Calu3 (cell line): ENCODE measurements around the gene FOXN3. TPM values are rescaled to one million over a fixed set of nuclear protein-coding genes. Genes with fewer than 3 reads are reported as not detected.

Experiments
- BruUV-seq: library from RNA; stranded (reverse); fragments of 400-500 nt; replicated peaks from 2 replicates; lab custom pipeline; 2021; lab: Mats Ljungman, UMichigan
- CTCF ChIA-PET: fragments of 300-600 bp; sonication (Branson Sonifier 250); formaldehyde crosslinking; loops from one replicate; lab custom pipeline; 2022; ENCODE audit warnings: antibody characterized with exemption; lab: Charles Lee
- DNase-seq: peaks from one replicate; pipeline ENCODE4 v3.0.0; 2022
- H3K27ac Mint-ChIP-seq: one replicate; pipeline ENCODE4 v1.8.0; 2022; ENCODE audit warnings: mixed read lengths; ENCODE audit not compliant: unreplicated experiment
- H3K27me3 Mint-ChIP-seq: one replicate; pipeline ENCODE4 v1.8.0; 2022; ENCODE audit warnings: mixed read lengths; ENCODE audit not compliant: unreplicated experiment
- H3K36me3 Mint-ChIP-seq: one replicate; pipeline ENCODE4 v1.8.0; 2022; ENCODE audit warnings: mild to moderate bottlenecking, moderate library complexity, mixed read lengths; ENCODE audit not compliant: insufficient read depth, unreplicated experiment
- H3K4me1 Mint-ChIP-seq: one replicate; pipeline ENCODE4 v1.8.0; 2022; ENCODE audit warnings: mild to moderate bottlenecking, low read depth, mixed read lengths; ENCODE audit not compliant: unreplicated experiment
- H3K4me3 Mint-ChIP-seq: one replicate; pipeline ENCODE4 v1.8.0; 2022; ENCODE audit warnings: mild to moderate bottlenecking, low read depth, moderate library complexity, mixed read lengths; ENCODE audit not compliant: unreplicated experiment
- H3K9me3 Mint-ChIP-seq: one replicate; pipeline ENCODE4 v1.8.0; 2022; ENCODE audit warnings: low read depth, mixed read lengths; ENCODE audit not compliant: unreplicated experiment
- intact Hi-C: fragments of 100-400 bp; cut with micrococcal nuclease; formaldehyde crosslinking; loops from one replicate; pipeline ENCODE4 v1.10.0; 2022; ENCODE audit not compliant: unreplicated experiment
- total RNA-seq: library from RNA; stranded (reverse); gene quantifications from 2 replicates; pipeline ENCODE4 v1.2.3, GENCODE V29; 2022
- TF ChIP-seq, protein P1 (sequence below): fragments of 200-600 bp; IDR thresholded peaks from one replicate; pipeline ENCODE4 v1.8.0; 2022; ENCODE audit warnings: antibody characterized with exemption; ENCODE audit not compliant: unreplicated experiment

Gene FOXN3
- total RNA-seq, 1 experiment from 2014 or later: 11.8 TPM

DNA sequence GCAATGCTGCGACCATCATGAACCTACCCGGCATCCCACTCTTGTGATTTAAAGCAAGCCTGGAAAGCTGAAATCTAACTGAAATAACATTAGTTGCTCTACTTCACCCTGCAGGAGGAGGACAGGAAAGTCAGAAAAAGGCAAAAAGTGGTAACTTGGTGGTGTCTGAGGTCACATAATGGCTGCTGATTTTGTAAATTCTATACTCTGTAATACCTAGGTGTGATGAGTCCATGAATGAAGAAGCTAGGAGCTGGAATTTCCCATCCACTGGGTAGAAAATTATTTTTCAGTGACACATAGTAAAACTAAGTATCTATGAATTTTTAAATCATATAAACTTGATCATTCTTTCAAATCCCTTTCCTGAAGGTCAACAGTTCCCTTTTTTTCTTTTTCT lies 183.8 kb downstream of the FOXN3 start:
- CTCF ChIA-PET: no interaction called here
- intact Hi-C loops: no loop called here

DNA sequence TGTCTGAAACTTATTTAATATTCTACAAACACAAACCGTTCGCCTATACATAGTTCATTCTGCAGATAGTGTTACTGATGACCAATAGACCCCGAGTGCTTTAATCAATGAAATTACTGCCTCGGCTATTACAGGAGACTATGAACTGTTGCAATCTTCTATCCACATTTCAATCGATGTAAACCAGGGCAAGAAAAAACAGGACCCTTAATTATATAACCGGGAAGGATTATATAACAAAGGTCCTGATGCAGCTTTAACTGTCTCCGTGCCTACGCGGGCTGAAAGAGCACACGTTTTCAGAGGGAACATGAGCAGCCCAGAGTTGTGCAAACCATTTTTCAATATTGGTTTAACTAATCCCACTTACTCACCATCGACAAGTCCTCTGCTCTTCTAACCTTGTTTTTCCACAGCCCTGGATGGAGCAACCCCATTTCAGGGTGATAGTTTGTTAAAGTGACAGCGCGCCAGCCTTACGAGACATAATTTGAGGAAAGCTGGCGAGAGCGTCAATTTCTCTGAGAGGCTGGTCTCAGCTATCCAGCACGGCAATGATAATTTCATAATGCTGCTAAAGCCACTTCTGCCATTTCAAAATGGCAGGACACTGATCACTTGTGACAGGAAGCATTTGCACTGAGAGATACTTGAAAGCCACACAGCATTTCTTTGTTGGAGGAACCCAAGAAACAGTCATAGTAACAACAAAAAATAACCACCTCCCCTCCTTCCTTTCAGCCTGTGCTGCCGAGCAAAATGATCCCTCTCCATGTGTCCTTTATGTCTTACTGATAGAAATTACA lies 184.6 kb downstream of the FOXN3 start:
- Mint-ChIP-seq H3K27ac (no peak overlapping the region), H3K4me1 (no peaks in the 10 kb centered on the region), H3K27me3 (no peaks in the 10 kb centered on the region), H3K9me3 (no peaks in the 10 kb centered on the region), H3K4me3 (no peak overlapping the region), H3K36me3 (no peaks in the 10 kb centered on the region)
- TF ChIP-seq, protein P1, sequence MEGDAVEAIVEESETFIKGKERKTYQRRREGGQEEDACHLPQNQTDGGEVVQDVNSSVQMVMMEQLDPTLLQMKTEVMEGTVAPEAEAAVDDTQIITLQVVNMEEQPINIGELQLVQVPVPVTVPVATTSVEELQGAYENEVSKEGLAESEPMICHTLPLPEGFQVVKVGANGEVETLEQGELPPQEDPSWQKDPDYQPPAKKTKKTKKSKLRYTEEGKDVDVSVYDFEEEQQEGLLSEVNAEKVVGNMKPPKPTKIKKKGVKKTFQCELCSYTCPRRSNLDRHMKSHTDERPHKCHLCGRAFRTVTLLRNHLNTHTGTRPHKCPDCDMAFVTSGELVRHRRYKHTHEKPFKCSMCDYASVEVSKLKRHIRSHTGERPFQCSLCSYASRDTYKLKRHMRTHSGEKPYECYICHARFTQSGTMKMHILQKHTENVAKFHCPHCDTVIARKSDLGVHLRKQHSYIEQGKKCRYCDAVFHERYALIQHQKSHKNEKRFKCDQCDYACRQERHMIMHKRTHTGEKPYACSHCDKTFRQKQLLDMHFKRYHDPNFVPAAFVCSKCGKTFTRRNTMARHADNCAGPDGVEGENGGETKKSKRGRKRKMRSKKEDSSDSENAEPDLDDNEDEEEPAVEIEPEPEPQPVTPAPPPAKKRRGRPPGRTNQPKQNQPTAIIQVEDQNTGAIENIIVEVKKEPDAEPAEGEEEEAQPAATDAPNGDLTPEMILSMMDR: no peak
- DNase-seq: no peak
- CTCF ChIA-PET: interaction anchor here (0.6 kb wide), 1 partner anchor 13 kb away, joined by 6 read pairs; no protein-coding TSS in a partner anchor
- intact Hi-C loops: no loop called here
- BruUV-seq: no TSS peak

More for the DNA sequence above, 183.8 kb downstream of the FOXN3 start:
- TF ChIP-seq, protein P1: no peak
- H3K4me3 Mint-ChIP-seq: no peak overlapping the region
- H3K4me1 Mint-ChIP-seq: no peaks in the 10 kb centered on the region
- H3K9me3 Mint-ChIP-seq: no peaks in the 10 kb centered on the region
- no TSS peak for BruUV-seq
- H3K27me3 Mint-ChIP-seq: no peaks in the 10 kb centered on the region
- no peak for DNase-seq
- H3K36me3 Mint-ChIP-seq: no peaks in the 10 kb centered on the region
- no peak overlapping the region for H3K27ac Mint-ChIP-seq

DNA sequence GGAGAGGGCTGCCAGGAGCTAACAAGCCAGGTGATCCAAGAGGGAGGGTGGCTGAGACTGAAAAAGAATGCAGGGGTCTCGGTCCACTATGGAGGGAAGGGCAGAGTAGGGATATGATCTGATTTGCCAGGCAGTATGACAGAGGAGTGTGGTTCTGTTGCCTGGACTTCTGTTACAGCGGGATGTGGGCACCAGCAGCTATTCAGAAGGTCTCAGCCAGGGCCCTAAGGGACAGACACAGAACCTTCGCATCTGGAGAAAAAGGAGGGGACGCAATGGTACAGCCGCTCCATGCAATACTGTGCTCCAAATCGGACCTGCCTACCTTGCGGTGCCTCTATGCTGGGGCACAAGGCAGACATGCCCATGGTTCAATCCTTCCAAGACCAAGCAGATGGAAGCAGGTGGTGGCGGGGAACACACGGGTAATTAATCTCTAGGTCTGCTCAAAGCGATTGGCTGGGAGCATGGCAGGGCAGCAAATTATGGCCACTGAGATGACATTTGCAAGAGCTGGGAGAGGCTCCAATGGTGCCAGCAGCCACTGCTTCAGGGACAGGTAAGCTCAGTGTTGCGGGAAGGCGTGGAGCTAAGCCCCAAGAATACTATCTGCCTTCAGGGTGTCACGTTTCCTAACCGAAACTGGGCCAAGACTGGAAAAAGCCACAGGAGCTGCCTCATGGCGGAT lies 185.5 kb downstream of the FOXN3 start:
- CTCF ChIA-PET: interaction anchor here (0.6 kb wide), 1 partner anchor 14 kb away, joined by 6 read pairs; no protein-coding TSS in a partner anchor
- TF ChIP-seq, protein P1: no peak
- no peaks in the 10 kb centered on the region for H3K27me3 Mint-ChIP-seq
- H3K4me1 Mint-ChIP-seq: no peaks in the 10 kb centered on the region
- no peaks in the 10 kb centered on the region for H3K9me3 Mint-ChIP-seq
- DNase-seq: no peak
- no peaks in the 10 kb centered on the region for H3K36me3 Mint-ChIP-seq
- no peak overlapping the region for H3K4me3 Mint-ChIP-seq
- intact Hi-C loops: no loop called here
- BruUV-seq: no TSS peak
- no peak overlapping the region for H3K27ac Mint-ChIP-seq

DNA sequence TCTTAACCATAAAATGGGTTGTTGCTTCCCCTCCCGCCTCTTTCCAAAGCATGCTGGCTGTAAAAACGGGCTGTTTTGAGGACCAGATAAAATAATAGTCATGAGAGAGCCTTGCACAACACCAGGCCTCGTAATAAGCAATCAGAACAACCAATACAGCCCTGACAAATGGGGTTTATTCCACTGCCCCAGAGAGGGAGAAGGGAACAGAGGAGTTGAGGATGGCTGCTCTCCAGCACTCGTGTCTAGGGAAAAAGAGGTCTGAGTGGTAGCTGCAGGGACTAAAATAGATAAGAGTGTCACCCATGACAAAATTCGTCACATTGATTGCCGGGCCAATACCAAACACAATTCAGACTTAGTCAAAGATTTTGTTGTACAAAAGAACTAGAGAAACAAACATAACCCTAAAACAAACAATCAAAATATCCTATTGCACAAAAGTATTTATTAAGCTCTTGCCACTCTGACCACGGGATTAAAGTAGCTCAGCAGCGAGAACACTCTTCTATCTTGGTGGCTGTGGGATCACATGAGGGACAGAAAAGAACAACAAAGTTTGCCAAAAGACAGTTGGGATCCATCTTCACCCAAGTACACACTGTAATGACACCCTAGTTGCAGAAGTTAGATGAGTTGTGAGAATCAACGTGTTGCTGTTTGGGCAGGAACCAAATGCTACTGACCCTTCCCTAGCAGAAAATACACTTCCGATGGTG lies 188.0 kb downstream of the FOXN3 start:
- Mint-ChIP-seq H3K27me3 (no peaks in the 10 kb centered on the region), H3K4me3 (no peak overlapping the region), H3K4me1 (no peaks in the 10 kb centered on the region), H3K36me3 (no peaks in the 10 kb centered on the region), H3K27ac (no peak overlapping the region), H3K9me3 (no peaks in the 10 kb centered on the region)
- no TSS peak for BruUV-seq
- CTCF ChIA-PET: interaction anchor here (0.8 kb wide), 1 partner anchor 11 kb away, joined by 3 read pairs; no protein-coding TSS in a partner anchor
- DNase-seq: no peak
- intact Hi-C loops: no loop called here
- TF ChIP-seq, protein P1: no peak
